NCI-H2196 (cell line): ENCODE results near the gene SLC34A1.
"Not testable (repeated sequence)": the region's sequence is repeated elsewhere in the genome, so short reads cannot be mapped to it uniquely, and the experiment has no call there.

Experiments
- DNase-seq: peaks from one replicate; lab custom pipeline; 2025; ENCODE audit not compliant: unreplicated experiment; lab: John Stamatoyannopoulos, UW

The SLC34A1 gene

GRCh38 chr5:177354711-177355110 lies 29.5 kb upstream of the SLC34A1 start:
- no peak for DNase-seq

- no peak for DNase-seq
These were observed 28.9 kb upstream of the SLC34A1 start for GRCh38 chr5:177355162-177355867.

DNA sequence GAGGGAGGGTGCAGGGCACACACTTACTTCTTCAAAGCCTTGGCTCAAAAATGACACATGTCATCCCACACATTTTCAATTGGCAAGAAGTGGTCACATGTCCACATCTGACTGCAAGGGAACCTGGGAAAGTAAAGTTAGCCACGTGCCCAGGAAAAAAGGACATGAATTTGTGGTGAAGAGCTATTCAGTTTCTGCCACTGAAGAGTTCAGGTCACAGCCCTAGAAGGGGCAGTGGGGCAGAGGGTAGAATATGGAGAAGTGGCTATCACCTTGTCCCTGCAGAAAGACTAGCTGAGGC lies 28.4 kb upstream of the SLC34A1 start:
- no peak for DNase-seq

- no peak for DNase-seq
These were observed 27.5 kb upstream of the SLC34A1 start for GRCh38 chr5:177356746-177357145.

GRCh38 chr5:177357146-177357458 lies 27.1 kb upstream of the SLC34A1 start:
- no peak for DNase-seq

DNA sequence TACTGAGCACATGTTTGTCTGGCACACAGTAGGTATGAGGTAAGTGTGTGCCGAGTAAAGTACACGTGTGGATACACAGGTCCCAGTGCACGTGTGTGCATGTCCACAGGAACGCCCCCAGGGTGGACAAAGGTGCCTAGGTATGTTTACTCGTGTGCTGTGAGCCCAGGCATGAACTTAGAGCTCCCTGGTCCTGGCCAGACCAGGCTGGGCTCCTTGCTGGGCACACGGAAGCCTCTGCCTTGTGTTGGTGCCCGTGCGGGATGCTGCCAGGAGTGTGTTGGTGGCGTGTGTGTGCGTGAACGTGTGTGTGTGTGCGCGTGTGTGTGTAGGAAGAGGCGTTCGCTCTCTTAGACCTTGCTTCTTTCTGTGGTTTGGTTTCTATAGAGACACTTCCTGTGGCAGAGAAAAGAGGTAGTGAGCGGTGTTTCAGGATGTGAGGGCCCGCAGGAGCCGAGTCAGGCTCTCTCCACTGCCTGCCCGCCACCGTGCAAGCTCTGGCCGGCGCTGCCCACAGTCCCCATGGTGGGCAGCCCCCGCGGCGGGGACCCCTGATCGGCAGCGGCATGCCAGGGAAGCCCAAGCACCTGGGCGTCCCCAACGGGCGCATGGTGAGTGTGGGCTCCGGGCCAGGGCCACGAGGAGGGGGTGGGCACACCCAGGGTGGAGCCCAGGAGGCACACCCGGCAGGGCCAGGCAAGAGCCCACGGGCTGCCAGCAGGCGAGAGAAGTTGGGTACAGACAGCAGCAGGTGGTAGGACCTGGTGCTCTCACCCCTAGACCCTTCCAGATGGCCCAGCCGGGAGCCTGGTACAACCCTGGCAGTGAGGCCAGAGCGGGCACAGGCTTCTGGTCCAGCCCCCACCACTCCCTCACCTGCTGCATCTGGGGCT lies 26.5 kb upstream of the SLC34A1 start, which contains the start of gene RGS14:
RGS14 (plus strand) TSS at position 466 of the 893 bp plus-strand sequence; CDS start at position 567, 101 bp downstream.
- peak; percentile 62 for DNase-seq

GRCh38 chr5:177358370-177358819 lies 25.8 kb upstream of the SLC34A1 start:
- DNase-seq, result no peak

- DNase-seq, result no peak
These were observed 24.8 kb upstream of the SLC34A1 start for GRCh38 chr5:177359451-177359851.

DNA sequence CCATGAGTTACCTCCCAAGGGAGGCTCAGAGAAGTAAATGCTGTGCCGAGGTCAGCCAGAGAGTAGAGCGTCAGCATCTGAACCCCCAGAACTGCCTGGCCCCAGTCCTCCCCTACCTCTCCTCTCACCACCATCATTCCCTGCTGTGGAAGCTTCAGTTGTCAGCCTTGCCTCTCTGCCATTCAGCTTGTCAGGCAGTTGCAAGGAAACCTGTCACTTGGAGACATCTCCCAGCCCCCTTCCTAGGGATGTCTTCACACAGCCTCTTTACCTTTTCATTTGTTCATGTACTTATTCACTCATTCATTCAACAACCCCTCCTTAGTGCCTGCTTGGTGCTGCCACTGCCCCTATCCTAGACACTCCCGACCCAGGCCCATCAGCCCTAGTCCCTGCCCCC lies 24.4 kb upstream of the SLC34A1 start:
- no peak for DNase-seq

- DNase-seq, result not testable (repeated sequence)
These were observed 23.5 kb upstream of the SLC34A1 start for GRCh38 chr5:177360740-177361139.

GRCh38 chr5:177361418-177362291 lies 22.6 kb upstream of the SLC34A1 start:
- DNase-seq, result no peak

- DNase-seq, result no peak
These were observed 22.0 kb upstream of the SLC34A1 start for GRCh38 chr5:177362292-177362609.

DNA sequence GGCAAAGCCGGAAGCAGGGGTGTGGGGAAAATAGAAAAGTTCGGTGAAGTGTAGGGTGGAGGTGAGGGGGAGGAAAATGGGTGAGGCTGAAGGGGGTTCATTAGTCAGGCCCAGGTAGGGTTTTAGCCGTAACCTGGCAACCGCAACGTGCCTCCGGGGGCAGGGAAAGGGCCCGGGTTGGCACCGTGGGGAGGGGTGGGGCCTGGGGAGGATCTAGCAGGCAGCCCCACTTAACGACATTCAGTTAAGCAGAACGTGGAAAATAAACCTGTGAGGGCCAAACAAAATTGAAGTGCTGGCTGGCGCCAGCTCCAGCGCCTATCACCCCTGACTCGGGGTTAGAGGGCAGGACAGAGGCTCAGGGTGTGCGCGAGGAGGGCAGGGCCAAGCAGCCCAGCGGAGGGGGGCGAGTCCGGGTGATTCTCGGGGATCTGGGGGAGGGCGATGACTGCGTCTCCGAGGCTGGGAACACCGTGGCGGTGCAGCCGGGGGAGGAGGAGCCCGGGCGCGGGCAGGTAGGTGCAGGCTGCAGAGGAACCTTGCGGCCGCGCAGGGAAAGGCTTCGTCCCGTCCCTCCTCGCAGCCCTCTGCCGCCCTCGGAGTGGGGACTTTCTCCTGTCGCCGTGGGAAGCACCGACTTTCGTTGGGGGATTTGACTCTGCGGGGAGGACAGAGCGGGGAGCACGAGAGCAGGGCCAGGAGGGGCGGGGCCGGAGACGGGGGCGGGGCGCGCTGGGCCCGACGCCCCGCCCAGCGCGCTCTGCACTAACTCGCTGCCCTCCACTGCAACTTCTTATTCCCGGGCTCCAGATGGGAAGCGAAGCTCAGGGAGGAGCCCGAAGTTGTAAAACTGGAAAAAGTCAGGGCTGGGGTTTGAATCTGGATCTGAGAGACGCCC lies 21.4 kb upstream of the SLC34A1 start:
- peak; percentile 60 for DNase-seq

GRCh38 chr5:177363565-177363964 lies 20.7 kb upstream of the SLC34A1 start:
- DNase-seq, result no peak

- DNase-seq, result no peak
These were observed 19.9 kb upstream of the SLC34A1 start for GRCh38 chr5:177364159-177364962.

DNA sequence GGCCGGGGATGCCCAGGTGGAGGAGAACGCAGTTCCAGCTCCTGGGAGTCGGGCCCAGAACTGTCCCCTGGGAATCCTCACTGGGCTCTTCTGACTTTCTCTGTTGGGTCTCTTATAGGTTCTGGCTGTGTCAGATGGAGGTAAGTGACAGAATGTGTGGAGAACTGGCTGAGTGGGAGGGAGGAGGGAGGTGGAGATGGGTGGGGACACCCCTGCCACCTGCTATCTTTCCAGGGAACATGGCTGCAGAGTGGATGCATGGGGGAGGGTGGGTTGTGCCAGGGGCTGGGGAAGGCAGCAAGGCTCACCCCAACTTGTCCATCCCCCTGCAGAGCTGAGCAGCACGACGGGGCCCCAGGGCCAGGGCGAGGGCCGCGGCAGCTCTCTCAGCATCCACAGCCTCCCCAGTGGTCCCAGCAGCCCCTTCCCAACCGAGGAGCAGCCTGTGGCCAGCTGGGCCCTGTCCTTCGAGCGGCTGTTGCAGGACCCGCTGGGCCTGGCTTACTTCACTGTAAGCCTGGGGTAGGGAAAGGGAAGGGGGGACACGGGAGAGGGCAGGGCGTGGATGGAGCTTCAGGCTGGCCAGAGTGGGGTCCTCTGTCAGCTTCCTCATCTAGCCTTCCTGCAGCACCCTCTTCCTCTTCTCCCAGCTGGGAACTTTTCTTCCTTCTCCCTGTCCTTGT lies 18.2 kb upstream of the SLC34A1 start:
- no peak for DNase-seq

DNA sequence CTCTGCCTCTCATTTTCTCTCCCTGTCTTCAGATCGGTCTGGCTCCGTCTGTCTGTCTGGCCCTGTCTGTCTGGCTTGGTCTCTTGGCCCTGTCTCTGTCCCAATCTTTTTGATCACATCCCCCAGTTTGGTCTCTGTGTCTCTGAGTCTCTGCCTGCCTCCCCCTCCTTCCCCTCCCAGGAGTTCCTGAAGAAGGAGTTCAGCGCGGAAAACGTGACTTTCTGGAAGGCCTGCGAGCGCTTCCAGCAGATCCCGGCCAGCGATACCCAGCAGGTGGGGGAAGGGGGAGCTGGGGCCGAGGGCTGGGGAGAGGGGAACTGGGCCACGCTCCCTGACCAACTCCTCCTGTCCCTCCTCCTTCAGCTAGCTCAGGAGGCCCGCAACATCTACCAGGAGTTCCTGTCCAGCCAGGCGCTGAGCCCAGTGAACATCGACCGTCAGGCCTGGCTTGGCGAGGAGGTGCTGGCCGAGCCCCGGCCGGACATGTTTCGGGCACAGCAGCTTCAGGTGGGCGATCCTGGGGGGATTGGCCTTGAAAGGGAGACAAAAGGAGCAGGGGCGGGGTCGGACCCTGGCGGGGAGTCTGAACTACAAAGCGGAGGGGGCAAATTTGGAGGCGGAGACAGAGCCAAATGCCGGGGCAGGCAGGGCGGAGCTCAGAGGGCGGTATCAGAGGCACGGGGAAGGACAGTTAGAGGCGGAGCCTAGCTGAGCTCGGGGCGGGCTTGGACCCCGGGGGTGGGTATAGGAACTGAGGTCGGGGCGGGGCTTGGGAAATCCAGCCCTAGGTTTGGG lies 17.5 kb upstream of the SLC34A1 start:
- DNase-seq, result no peak

- no peak for DNase-seq
These were observed 16.8 kb upstream of the SLC34A1 start for GRCh38 chr5:177367323-177367848.
